ENCODE measurements around the gene SLC9A7.

DNA sequence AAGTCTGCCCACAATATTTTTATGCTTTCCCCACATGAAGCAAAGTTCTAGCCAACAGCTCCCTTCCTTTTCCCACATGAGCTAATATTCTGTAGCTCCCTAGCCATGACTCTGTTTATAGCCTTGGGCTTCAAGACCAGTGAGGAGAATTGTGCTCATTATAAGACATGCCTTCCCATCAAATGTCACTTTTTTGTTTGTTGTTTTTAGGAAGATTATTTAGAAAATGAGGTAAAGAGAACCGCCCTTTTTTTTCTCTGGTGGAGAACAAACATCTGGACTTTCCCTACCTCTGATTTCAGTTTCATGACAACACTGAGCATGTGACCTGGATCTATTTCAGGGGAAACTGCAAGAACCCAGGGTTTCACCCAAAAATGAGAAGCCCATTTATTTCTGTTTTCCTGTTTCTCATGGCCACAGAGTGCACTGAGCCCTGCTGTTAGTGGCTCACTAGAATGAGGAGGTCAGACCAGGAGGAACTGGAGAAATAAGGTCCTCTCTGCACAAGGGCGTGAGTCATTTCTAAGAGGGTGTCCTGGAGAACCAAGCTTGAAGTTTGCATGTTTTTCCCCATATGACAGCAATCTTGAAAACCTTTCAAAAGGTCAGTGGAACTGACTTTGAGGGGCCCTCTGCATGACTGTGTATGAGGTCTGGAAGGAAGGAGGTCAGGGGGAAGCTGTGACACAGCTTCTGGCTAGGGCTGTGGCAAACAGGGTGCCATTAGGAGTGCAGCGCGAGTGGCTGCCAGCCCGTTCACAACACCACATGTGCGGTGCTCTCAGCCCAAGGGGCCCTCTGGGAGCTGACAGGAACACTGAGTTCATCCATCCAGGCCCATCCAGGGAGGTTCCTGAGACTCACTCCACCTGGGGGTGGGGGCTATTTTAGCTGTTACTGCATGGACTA lies 130.2 kb downstream of the SLC9A7 start:
- TF ChIP-seq POLR2A (IDR thresholded peaks at IDR 0.05) = no peak
- TF ChIP-seq, protein P1, sequence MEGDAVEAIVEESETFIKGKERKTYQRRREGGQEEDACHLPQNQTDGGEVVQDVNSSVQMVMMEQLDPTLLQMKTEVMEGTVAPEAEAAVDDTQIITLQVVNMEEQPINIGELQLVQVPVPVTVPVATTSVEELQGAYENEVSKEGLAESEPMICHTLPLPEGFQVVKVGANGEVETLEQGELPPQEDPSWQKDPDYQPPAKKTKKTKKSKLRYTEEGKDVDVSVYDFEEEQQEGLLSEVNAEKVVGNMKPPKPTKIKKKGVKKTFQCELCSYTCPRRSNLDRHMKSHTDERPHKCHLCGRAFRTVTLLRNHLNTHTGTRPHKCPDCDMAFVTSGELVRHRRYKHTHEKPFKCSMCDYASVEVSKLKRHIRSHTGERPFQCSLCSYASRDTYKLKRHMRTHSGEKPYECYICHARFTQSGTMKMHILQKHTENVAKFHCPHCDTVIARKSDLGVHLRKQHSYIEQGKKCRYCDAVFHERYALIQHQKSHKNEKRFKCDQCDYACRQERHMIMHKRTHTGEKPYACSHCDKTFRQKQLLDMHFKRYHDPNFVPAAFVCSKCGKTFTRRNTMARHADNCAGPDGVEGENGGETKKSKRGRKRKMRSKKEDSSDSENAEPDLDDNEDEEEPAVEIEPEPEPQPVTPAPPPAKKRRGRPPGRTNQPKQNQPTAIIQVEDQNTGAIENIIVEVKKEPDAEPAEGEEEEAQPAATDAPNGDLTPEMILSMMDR (IDR thresholded peaks at IDR 0.05) = no peak
- TF ChIP-seq EP300 (IDR thresholded peaks at IDR 0.05) = no peak
